Stimulated activated CD4-positive, alpha-beta T cell treated with anti-CD3 and anti-CD28 coated beads, Interleukin-12 subunit alpha, Interleukin-12 subunit beta, amount 100 ng/mL, for 4 hours (primary cell): ENCODE results near the gene XPA.
"Not testable (repeated sequence)": the region's sequence is repeated elsewhere in the genome, so short reads cannot be mapped to it uniquely, and the experiment has no call there.

ENCODE experiments used
- DNase-seq: peaks from one replicate; pipeline ENCODE4 v3.0.0-alpha.2; 2020

XPA gene

GRCh38 chr9:97696803-97697601 is at the start of gene XPA:
Gene XPA, minus strand, starts transcription at chr9:97697340. Its CDS starts 48 bp downstream, at chr9:97697292.
- DNase-seq, result peak; percentile 96

GRCh38 chr9:97744710-97745708 is 47.9 kb upstream of the XPA start:
- no peak for DNase-seq

- not testable (repeated sequence) for DNase-seq
Observed at GRCh38 chr9:97744025-97744424, 46.9 kb upstream of the XPA start.

GRCh38 chr9:97742545-97742944 is 45.4 kb upstream of the XPA start:
- no peak for DNase-seq

GRCh38 chr9:97741947-97742346 is 44.8 kb upstream of the XPA start:
- DNase-seq, result no peak

- DNase-seq, result peak; percentile 20
Observed at GRCh38 chr9:97740848-97741821, 44.0 kb upstream of the XPA start.

GRCh38 chr9:97737429-97737828 is 40.3 kb upstream of the XPA start:
- no peak for DNase-seq

- DNase-seq, result no peak
Observed at GRCh38 chr9:97735070-97735600, 38.0 kb upstream of the XPA start.

GRCh38 chr9:97726716-97727115 is 29.6 kb upstream of the XPA start:
- no peak for DNase-seq

- no peak for DNase-seq
Observed at GRCh38 chr9:97723819-97724218, 26.7 kb upstream of the XPA start.

GRCh38 chr9:97722331-97722730 is 25.2 kb upstream of the XPA start:
- DNase-seq, result no peak

- DNase-seq, result no peak
Observed at GRCh38 chr9:97721396-97721795, 24.3 kb upstream of the XPA start.

- DNase-seq, result no peak
Observed at GRCh38 chr9:97717866-97718265, 20.7 kb upstream of the XPA start.

GRCh38 chr9:97714435-97714834 is 17.3 kb upstream of the XPA start:
- DNase-seq, result no peak

- DNase-seq, result no peak
Observed at GRCh38 chr9:97711223-97711626, 14.1 kb upstream of the XPA start.

GRCh38 chr9:97710356-97711222 is 13.4 kb upstream of the XPA start:
- DNase-seq, result peak; percentile 12

- no peak for DNase-seq
Observed at GRCh38 chr9:97706246-97706645, 9.1 kb upstream of the XPA start.

- DNase-seq, result no peak
Observed at GRCh38 chr9:97705354-97705950, 8.3 kb upstream of the XPA start.

- DNase-seq, result no peak
Observed at GRCh38 chr9:97704851-97705250, 7.7 kb upstream of the XPA start.

- no peak for DNase-seq
Observed at GRCh38 chr9:97704345-97704677, 7.2 kb upstream of the XPA start.
